Measurements from ENCODE around the gene POP7. TPM values are rescaled to one million over a fixed set of nuclear protein-coding genes. Genes with fewer than 3 reads are reported as not detected.

POP7 gene
- total RNA-seq, 1 experiment from 2014 or later: 151 TPM

DNA sequence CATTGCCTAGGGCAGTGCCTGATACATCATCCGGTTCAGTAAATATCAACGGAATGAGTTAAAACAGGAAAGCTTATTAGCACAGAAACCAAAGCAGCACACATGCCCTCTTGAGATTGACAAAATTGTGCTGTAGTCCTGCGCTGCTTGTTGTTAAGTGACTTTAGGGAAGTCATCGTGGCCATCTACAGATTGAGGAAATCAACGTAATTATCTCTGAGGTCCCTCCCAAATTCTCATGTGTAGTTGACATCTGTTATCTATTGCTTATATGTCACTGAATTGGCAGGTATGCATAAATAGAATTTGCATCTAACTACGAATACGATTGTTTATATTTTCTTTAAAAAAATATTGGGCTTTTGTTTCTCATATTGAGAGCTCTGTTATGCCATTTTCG lies 35.8 kb upstream of the POP7 start:
- no peaks in the 10 kb centered on the region for H3K4me1 ChIP-seq (ENCODE audit: insufficient read depth, low read length)
- no TSS peak for BruUV-seq (replicated peaks)

DNA sequence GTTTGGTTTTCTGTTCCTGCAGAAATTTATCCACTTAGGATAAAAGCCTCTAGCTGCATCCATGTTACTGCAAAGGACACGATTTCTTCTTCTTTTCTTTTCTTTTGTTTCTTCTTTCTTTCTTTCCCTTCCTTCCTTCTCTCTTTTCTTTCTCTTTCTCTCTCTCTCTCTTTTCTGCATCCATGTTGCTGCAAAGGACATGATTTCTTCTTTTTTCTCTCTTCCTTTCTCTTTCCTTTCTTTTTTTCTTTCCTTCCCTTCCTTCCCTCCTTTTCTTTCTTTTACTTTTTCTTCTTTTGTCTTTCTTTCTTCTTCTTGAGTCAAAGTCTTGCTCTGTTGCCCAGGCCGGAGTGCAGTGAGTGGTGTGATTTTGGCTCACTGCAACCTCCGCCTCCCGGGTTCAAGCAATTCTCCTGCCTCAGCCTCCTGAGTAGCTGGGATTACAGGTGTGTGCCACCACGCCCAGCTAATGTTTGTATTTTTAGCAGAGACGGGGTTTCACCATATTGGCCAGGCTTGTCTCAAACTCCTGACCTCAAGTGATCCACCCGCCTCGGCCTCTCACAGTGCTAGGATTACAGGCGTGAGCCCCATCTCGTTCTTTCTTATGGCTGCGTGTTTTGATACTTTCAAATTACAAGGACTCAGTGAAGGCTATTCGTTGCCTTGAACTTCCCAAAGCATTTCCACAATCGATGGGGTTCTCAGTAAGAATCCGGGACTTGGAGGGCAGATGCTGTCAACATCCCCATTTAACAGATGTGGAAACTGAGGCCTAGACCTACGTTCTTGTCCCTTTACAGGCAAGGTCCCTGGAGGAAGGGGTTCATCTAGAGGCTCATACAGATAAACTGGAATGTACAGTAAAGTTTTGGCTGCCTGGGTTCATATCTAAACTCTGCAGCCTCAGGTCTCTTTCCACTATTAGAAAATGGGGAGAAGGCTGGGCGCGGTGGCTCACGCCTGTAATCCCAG lies 34.3 kb upstream of the POP7 start:
- Histone ChIP-seq H3K27me3 (ENCODE audit: low read length) (no peaks in the 10 kb centered on the region), H3F3A (ENCODE audit: low read length, unreplicated experiment) (no peaks in the 10 kb centered on the region), H3K79me2 (ENCODE audit: low read length) (peaks cover 22% of the 10 kb centered on the region), H3K4me3 (ENCODE audit: low read length) (no peak overlapping the region), H3K27ac (ENCODE audit: low read length) (no peak overlapping the region), H4K20me1 (ENCODE audit: low read length) (no peaks in the 10 kb centered on the region), H3K4me2 (ENCODE audit: low read length) (no peak overlapping the region), H3K4me1 (ENCODE audit: insufficient read depth, low read length) (no peaks in the 10 kb centered on the region), H3K9ac (ENCODE audit: low read length) (no peak overlapping the region), H3K9me3 (ENCODE audit: low read length) (no peaks in the 10 kb centered on the region), H3K36me3 (ENCODE audit: low read depth, low read length) (no peaks in the 10 kb centered on the region), H3K9me2 (replicated peaks; ENCODE audit: low read length) (no peaks in the 10 kb centered on the region), H2AFZ (ENCODE audit: low read length) (no peak overlapping the region)
- no TSS peak for BruUV-seq (replicated peaks)
- CTCF ChIA-PET: no interaction called here
- POLR2A ChIA-PET (ENCODE audit: unreplicated experiment): no interaction called here
- TF ChIP-seq EZH2phosphoT487 (IDR thresholded peaks at IDR 0.05; ENCODE audit: borderline replicate concordance, low read length) (no peak), EZH2 (IDR thresholded peaks at IDR 0.05; ENCODE audit: low read length, unreplicated experiment) (no peak)
- TF ChIP-seq, protein P1, sequence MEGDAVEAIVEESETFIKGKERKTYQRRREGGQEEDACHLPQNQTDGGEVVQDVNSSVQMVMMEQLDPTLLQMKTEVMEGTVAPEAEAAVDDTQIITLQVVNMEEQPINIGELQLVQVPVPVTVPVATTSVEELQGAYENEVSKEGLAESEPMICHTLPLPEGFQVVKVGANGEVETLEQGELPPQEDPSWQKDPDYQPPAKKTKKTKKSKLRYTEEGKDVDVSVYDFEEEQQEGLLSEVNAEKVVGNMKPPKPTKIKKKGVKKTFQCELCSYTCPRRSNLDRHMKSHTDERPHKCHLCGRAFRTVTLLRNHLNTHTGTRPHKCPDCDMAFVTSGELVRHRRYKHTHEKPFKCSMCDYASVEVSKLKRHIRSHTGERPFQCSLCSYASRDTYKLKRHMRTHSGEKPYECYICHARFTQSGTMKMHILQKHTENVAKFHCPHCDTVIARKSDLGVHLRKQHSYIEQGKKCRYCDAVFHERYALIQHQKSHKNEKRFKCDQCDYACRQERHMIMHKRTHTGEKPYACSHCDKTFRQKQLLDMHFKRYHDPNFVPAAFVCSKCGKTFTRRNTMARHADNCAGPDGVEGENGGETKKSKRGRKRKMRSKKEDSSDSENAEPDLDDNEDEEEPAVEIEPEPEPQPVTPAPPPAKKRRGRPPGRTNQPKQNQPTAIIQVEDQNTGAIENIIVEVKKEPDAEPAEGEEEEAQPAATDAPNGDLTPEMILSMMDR (conservative IDR thresholded peaks at IDR 0.05; ENCODE audit: low read depth, low read length): no peak
- DNase-seq (no peak), ATAC-seq (no peak)
- intact Hi-C loops (cut with micrococcal nuclease): loop anchor here (2.0 to 5.0 kb wide), 2 partner anchors 44 to 67 kb away; no protein-coding TSS in a partner anchor

More for the DNA sequence above, 35.8 kb upstream of the POP7 start:
- TF ChIP-seq EZH2 (IDR thresholded peaks at IDR 0.05; ENCODE audit: low read length, unreplicated experiment) (no peak), EZH2phosphoT487 (IDR thresholded peaks at IDR 0.05; ENCODE audit: borderline replicate concordance, low read length) (no peak)
- TF ChIP-seq, protein P1 (conservative IDR thresholded peaks at IDR 0.05; ENCODE audit: low read depth, low read length): no peak
- Histone ChIP-seq H3K79me2 (ENCODE audit: low read length) (peaks cover 13% of the 10 kb centered on the region), H3K4me2 (ENCODE audit: low read length) (no peak overlapping the region), H4K20me1 (ENCODE audit: low read length) (no peaks in the 10 kb centered on the region), H3K9ac (ENCODE audit: low read length) (no peak overlapping the region), H3K4me3 (ENCODE audit: low read length) (no peak overlapping the region), H3K27ac (ENCODE audit: low read length) (no peak overlapping the region), H2AFZ (ENCODE audit: low read length) (no peak overlapping the region), H3F3A (ENCODE audit: low read length, unreplicated experiment) (no peaks in the 10 kb centered on the region), H3K9me3 (ENCODE audit: low read length) (no peaks in the 10 kb centered on the region), H3K27me3 (ENCODE audit: low read length) (no peaks in the 10 kb centered on the region), H3K36me3 (ENCODE audit: low read depth, low read length) (no peaks in the 10 kb centered on the region), H3K9me2 (replicated peaks; ENCODE audit: low read length) (no peaks in the 10 kb centered on the region)
- POLR2A ChIA-PET (ENCODE audit: unreplicated experiment): no interaction called here
- no peak for ATAC-seq
- DNase-seq: no peak
- intact Hi-C loops (cut with micrococcal nuclease): loop anchor here (5.0 kb wide), 1 partner anchor 43 kb away; no protein-coding TSS in a partner anchor
- CTCF ChIA-PET: no interaction called here
